Measurements from ENCODE around the gene PKDCC. TPM values are rescaled to one million over a fixed set of nuclear protein-coding genes. Genes with fewer than 3 reads are reported as not detected.

The PKDCC gene
- total RNA-seq, 1 donor from 2014 or later, result 48.9 TPM

- no peak for DNase-seq
Observed at GRCh38 chr2:42107249-42108042, 59.6 kb downstream of the PKDCC start.

Other genes with a start within 250 kb of the PKDCC start
- 54.7 TPM for gene EML4, start 121.3 kb downstream of the PKDCC start, total RNA-seq